Thyroid gland (tissue), 4 donors: ENCODE results near the gene TMEM11.

Experiments used
- CTCF ChIP-seq, 6 experiments: fragments of 200-600 bp in 3 of 6; fragments of 450-650 bp in 3 of 6; sonication (generic) in 3 of 6; IDR thresholded peaks; one replicate each; pipeline ENCODE4 v1.5.1; 2016 to 2019; ENCODE audit warnings: antibody characterized with exemption in 6 of 6, mild to moderate bottlenecking in 2 of 6, inconsistent platforms in 1 of 6, moderate library complexity in 1 of 6
- POLR2A ChIP-seq, 2 donors: fragments of 450-650 bp; IDR thresholded peaks; one replicate each; pipeline ENCODE4 v1.6.1; 2017; ENCODE audit warnings: antibody characterized with exemption in 2 of 2, mild to moderate bottlenecking in 2 of 2, moderate library complexity in 1 of 2

GRCh38 chr17:21164216-21164615 is 49.7 kb downstream of the TMEM11 start:
- TF ChIP-seq CTCF (IDR thresholded peaks at IDR 0.05) (no peak), POLR2A (IDR thresholded peaks at IDR 0.05) (no peak)
